TTC549 (cell line): ENCODE measurements around the gene TMPRSS4.

ENCODE experiments used
- FAIRE-seq: peaks from 2 replicates; lab custom pipeline; 2012; peaks lifted over from hg19 to GRCh38; lab: Jason Lieb, UNC

Gene TMPRSS4

DNA sequence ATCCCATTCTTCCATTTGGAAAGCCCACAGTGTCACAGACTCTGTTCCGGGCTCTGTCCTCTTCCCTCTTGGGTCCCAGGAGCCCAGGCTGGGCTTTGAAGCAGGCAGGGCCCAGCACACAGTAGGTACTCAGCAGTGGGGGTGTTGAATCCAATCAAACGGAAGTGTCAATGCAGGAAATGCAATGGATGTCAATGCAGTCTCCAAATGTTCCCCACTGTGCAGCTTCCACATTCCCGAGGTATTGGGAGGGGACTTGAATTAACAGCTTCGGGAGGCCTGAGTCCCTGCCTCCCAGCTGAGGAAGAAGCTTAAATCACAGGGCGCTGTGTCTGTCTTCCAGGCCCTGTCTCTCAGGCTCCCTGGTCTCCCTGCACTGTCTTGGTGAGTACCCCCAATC is 31.6 kb downstream of the TMPRSS4 start:
- FAIRE-seq, result no peak

DNA sequence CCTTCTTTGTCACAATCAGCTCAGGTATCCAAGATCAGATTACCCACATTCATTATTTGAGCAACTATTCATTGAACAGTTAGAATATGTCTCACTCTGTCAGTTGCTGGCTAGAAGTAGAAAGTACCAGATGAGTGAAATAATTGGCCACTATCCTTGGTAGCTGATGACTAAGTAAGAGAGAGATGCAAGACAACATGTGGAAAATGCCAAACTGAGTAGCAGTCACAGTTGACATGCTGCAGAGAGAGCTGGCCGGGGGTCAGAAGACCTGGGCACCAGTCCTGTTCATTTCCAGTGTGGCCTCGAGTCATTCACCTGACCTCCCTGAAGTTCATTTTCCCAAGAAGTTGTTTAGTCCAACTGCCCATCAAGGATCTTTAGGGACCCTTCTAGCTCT is 32.4 kb downstream of the TMPRSS4 start:
- FAIRE-seq, result no peak

DNA sequence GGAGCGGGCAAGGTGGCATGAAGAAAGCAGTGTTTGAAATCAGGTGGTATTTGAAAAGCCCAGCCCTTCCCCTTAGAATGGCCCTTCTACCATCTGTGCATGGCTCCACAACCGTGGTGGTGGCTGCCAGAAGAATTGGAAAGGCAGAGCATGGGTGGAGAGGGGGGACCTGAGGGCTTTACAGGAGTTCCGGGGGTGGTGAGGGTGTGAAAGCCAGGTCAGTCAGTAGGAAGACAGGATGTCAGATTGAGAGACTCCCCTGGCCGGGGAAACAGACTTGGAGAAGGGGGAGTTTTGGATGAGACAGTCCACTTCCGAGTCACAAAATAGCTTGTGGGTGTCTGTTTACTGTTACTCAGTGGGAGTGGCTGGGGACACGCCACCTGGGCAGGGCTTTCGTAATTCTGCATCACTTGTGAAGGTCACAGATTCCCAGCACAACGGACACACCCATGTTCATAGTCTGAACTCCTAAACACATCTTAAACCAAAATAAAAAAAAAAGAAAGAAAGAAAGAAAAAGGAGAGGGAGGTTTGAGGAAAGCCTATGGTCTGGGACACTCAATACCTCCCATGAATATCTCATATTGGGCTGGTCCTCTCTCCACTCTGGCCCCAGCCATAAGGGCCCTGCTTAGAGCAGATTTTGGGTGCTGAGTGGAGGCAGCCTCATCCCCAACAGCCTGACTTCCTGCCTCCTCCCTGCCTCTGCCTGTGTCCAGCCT is 34.3 kb downstream of the TMPRSS4 start:
- FAIRE-seq, result no peak

DNA sequence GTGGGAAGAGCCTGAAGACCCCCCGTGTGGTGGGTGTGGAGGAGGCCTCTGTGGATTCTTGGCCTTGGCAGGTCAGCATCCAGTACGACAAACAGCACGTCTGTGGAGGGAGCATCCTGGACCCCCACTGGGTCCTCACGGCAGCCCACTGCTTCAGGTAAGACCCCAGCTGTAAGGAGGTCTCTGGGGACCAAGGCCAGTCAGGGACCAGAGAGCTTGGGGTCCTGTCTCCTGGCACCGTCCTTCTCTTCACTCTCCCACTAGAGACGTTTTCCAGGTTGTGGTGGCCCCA is 34.8 kb downstream of the TMPRSS4 start:
- no peak for FAIRE-seq

- no peak for FAIRE-seq
Observed at GRCh38 chr11:118112711-118113430, 36.0 kb downstream of the TMPRSS4 start.

DNA sequence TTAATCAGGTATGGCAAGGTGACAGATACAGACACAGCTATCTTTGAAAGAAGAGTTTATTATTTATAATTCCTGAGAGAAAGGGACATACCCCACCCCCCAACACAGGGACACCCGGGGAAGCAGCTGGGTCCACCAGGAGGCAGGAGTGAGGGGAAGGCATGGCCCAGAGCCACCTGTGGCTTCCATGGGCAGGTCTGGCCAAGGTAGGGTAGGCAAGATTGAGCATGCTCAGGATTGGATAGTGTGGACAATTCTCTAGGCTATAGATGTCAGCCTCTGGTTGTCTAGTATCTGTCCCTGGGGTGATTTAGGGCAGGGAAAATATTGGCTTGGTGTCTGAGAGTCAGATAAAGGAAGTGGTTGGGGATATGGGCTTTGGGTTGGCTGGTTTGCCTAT is 37.4 kb downstream of the TMPRSS4 start:
- FAIRE-seq, result no peak

GRCh38 chr11:118115048-118115447 is 38.2 kb downstream of the TMPRSS4 start:
- FAIRE-seq, result no peak

- FAIRE-seq, result no peak
Observed at GRCh38 chr11:118117790-118118601, 41.1 kb downstream of the TMPRSS4 start.

DNA sequence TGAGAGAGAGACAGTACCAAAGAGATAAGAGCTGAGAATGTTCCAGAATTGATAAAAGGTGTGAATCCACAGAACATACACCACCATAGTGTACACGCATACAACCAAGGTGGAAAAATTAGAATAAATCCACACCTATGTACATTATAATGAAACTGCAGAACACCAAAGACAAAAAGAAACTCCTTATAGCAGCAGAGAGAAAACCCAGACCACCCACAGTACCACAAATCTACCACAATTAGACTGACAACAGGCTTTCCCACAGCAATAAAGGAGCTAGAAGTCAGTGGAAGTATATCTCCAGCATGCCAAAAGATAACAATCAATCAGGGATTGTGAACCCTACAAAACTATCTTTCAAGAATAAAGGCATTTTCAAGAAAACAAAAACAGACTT is 43.9 kb downstream of the TMPRSS4 start:
- FAIRE-seq, result no peak

- FAIRE-seq, result no peak
Observed at GRCh38 chr11:118124929-118125535, 48.2 kb downstream of the TMPRSS4 start.

DNA sequence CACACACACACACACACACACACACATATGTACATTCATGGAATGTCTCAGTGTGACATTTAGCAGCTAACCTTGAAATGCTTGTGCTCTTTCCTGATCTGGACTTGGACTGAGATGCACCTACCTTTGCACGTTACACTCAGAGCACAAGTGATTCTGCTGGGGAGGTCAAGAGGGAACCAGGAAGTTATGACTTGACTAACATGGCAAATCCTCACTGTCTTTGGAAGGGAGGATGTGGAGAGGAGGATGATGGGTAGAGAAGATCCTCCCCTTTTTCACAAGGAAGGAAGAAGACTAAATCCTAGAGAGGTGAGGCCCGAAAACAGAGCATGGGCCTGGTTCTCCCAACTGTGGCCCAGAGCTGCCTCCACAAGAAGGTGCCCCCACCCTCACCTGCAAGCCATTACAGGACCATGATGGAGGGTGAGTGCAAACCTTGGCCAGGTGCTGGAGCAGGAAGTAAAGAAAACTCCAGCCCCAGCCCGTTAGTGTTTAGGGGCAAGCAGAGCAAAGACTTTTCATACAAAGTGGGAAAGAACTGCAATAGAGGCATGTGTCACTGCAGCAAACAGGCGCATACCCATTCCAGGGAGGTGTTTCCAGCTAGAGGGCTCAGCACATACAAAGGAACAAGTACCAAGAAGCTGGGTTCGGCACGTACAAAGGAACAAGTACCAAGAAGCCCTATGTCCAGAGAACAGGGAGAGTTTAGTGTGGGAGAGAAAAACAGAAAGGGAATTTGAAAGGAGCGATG is 49.4 kb downstream of the TMPRSS4 start:
- no peak for FAIRE-seq

GRCh38 chr11:118128310-118128709 is 51.4 kb downstream of the TMPRSS4 start:
- no peak for FAIRE-seq

- FAIRE-seq, result no peak
Observed at GRCh38 chr11:118128721-118129470, 52.0 kb downstream of the TMPRSS4 start.

DNA sequence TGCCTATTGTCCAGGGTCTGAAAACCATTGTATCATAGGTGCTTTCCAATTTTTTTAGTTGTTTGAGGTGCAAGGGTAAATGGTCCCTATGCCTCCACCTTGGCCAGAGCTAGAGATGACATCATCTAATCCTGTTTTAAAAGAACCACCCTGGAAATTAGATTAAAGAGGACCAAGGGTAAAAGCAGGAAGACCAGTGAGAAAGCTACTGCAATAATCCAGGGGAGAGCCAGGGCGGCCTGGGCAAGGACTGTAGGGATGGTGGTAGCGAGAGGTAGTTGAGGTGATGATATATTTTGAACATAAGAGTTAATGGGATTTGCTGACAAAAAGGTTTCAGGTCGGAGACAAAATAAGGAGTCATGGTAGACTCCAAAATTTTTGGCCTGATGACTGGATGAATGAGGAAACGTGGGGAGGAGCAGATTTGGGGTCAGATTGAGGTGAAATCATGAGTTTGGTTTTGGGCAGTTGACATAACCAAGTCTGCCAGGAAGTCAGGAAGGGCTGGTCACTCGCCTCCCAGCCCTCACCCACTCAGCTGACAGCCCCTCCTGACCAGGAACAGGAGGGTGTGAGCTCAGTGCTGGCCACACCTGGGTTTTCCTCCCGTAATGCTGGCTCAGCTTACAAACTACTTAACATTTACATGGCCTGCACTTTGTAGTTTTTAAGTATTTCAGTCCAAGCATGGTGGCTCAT is 52.7 kb downstream of the TMPRSS4 start:
- no peak for FAIRE-seq

DNA sequence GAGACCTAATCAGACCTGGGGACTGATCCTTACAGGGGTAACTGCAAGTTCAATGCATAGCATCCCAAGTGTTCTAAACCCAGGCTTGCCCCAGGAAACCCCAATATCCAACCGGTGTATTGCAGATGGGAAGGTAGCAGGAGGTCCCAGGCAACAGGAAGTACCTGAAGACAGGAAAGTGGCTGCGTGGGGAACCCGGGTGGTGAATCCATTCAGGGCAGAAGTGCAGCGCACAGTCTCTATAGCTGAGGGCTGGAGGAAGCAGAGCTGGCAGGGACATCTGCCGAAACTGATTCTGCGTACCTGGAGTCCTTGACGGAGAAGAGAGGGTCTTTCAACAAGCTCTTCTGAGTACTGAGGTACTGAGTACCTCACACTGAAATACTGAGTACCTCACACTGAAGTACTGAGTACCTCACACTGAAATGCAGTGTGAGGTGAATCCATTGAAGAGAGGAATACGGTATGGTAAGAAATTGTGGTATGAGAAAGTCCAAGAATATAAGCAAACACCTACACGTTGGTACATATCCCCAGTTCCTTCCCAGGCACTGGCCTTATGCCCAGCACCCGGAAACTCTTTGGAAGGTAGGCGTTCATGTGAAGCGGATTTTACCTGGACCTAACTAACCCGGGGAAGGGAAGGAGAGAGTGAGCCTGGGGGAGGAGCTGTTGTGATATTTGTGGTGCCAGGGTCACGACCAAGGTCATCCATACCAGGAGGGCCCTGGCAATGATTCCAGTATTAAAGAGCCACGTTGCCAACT is 55.7 kb downstream of the TMPRSS4 start:
- no peak for FAIRE-seq

DNA sequence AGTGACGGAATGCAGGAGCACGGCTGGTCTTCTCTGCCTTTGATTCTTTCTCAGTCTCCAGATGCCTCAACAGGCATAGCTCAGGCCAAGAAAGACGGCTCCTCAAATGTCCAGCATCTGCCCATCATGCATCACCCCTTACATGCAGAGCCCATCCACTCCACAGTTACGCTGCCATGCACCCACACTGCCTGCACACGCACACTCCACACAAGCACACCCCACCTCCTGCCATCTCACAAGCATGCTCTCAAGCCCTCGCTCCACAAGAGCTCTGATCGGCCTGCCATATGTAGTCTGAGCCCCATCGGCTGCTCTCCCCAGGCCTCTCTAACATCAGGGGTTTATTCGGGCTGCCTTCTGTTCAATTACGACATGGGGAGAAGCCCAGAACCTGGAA is 56.9 kb downstream of the TMPRSS4 start:
- no peak for FAIRE-seq

GRCh38 chr11:118135051-118135795 is 58.3 kb downstream of the TMPRSS4 start:
- FAIRE-seq, result no peak

DNA sequence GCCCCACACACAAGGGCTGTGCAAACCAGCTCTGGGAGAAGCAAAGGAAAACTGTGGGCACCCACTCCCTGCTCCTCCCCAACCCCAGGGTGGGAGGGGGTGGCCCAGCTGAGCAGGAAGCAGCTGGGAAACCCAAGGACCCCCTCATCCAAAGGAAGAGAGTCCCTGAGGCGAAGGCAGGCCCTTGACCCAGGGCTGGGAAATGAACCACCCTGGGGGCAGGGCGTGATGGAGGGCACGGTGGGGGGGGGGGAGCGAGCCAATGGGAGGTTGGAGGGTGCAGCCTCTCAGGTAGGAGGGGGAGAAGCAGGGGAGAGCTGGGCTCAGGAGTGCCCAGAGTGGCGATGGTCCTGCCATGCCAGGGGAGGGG is 58.9 kb downstream of the TMPRSS4 start:
- no peak for FAIRE-seq

DNA sequence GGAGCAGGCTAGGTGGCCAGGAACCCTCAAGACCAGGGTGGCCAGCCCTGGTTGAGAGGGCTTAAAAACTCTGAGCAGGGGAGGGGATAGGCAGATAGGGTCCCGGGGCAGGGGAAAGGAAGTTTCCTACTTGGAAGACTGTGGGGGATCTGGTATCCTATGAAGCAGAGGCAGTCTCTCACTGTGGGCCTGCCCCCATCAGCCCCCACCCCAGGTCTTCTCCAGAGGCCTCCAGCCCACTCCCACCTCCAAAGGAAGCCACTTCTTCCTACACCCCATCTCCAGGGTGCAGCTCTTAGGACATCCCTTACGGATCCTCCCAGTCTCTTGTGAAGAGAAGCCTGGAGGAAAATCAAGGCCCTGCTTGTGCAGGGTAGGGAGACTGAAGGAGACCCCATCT is 59.5 kb downstream of the TMPRSS4 start:
- no peak for FAIRE-seq
